ENCODE data around the gene SCGB3A1.

DNA sequence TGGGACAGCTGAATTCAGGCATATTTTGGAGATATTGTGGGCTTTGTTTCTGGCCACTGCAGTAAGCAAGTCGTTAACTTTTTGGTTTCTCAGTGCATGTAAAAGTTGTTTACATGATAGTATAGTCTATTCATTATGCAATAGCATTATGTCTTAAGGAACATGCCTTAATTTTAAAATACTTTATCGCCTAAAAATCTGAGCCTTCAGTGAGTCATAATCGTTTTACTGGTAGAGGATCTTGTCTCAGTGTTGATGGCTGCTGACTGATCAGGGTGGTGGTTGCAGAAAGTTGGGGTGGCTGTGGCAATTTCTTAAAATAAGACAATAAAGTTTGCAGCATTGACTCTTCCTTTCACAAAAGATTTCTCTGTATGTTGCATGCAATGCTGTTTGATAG lies 5.1 kb downstream of the SCGB3A1 start:
- TF ChIP-seq, protein P1, sequence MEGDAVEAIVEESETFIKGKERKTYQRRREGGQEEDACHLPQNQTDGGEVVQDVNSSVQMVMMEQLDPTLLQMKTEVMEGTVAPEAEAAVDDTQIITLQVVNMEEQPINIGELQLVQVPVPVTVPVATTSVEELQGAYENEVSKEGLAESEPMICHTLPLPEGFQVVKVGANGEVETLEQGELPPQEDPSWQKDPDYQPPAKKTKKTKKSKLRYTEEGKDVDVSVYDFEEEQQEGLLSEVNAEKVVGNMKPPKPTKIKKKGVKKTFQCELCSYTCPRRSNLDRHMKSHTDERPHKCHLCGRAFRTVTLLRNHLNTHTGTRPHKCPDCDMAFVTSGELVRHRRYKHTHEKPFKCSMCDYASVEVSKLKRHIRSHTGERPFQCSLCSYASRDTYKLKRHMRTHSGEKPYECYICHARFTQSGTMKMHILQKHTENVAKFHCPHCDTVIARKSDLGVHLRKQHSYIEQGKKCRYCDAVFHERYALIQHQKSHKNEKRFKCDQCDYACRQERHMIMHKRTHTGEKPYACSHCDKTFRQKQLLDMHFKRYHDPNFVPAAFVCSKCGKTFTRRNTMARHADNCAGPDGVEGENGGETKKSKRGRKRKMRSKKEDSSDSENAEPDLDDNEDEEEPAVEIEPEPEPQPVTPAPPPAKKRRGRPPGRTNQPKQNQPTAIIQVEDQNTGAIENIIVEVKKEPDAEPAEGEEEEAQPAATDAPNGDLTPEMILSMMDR (IDR thresholded peaks at IDR 0.05) = no peak
- no peak for TF ChIP-seq RARB (CRISPR knock-in tag; IDR thresholded peaks at IDR 0.05)
- TF ChIP-seq HDAC2 (IDR thresholded peaks at IDR 0.05) = no peak
- no peak for TF ChIP-seq POLR2A (IDR thresholded peaks at IDR 0.05; ENCODE audit: low read length)
- TF ChIP-seq, protein P2, sequence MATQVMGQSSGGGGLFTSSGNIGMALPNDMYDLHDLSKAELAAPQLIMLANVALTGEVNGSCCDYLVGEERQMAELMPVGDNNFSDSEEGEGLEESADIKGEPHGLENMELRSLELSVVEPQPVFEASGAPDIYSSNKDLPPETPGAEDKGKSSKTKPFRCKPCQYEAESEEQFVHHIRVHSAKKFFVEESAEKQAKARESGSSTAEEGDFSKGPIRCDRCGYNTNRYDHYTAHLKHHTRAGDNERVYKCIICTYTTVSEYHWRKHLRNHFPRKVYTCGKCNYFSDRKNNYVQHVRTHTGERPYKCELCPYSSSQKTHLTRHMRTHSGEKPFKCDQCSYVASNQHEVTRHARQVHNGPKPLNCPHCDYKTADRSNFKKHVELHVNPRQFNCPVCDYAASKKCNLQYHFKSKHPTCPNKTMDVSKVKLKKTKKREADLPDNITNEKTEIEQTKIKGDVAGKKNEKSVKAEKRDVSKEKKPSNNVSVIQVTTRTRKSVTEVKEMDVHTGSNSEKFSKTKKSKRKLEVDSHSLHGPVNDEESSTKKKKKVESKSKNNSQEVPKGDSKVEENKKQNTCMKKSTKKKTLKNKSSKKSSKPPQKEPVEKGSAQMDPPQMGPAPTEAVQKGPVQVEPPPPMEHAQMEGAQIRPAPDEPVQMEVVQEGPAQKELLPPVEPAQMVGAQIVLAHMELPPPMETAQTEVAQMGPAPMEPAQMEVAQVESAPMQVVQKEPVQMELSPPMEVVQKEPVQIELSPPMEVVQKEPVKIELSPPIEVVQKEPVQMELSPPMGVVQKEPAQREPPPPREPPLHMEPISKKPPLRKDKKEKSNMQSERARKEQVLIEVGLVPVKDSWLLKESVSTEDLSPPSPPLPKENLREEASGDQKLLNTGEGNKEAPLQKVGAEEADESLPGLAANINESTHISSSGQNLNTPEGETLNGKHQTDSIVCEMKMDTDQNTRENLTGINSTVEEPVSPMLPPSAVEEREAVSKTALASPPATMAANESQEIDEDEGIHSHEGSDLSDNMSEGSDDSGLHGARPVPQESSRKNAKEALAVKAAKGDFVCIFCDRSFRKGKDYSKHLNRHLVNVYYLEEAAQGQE (IDR thresholded peaks at IDR 0.05) = no peak
- TF ChIP-seq RAD21 (conservative IDR thresholded peaks at IDR 0.05 in 1 of 2, IDR thresholded peaks at IDR 0.05 in 1 of 2) = no peak
- TF ChIP-seq EP300 (IDR thresholded peaks at IDR 0.05) = no peak
- TF ChIP-seq CEBPB (IDR thresholded peaks at IDR 0.05) = no peak
- TF ChIP-seq, protein P3, sequence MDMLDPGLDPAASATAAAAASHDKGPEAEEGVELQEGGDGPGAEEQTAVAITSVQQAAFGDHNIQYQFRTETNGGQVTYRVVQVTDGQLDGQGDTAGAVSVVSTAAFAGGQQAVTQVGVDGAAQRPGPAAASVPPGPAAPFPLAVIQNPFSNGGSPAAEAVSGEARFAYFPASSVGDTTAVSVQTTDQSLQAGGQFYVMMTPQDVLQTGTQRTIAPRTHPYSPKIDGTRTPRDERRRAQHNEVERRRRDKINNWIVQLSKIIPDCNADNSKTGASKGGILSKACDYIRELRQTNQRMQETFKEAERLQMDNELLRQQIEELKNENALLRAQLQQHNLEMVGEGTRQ (IDR thresholded peaks at IDR 0.05) = no peak
- TF ChIP-seq CBX2 (IDR thresholded peaks at IDR 0.05; ENCODE audit: borderline replicate concordance, low read depth) = no peak
